Measurements from ENCODE around the gene TTC33. TPM values are rescaled to one million over a fixed set of nuclear protein-coding genes. Genes with fewer than 3 reads are reported as not detected.

Gene TTC33
- total RNA-seq, 3 donors from 2014 or later: 17.6 to 28.1 (median 18.4) TPM

- Histone ChIP-seq H3K9me3 (no peaks in the 10 kb centered on the region), H3K27me3 (no peaks in the 10 kb centered on the region), H3K4me3 (no peak overlapping the region), H3K36me3 (no peaks in the 10 kb centered on the region), H3K4me1 (no peaks in the 10 kb centered on the region), H3K27ac (no peak overlapping the region)
- no peak for DNase-seq (ENCODE audit: low spot score in 2 of 2)
- no peak for TF ChIP-seq POLR2AphosphoS5 (IDR thresholded peaks at IDR 0.05)
- intact Hi-C loops (cut with DNase I; ENCODE audit: low total_unique reads): no loop called here
These were observed 240.3 kb downstream of the TTC33 start for GRCh38 chr5:40515476-40515875.

- no peak overlapping the region for H3K4me3 ChIP-seq
- H3K27ac ChIP-seq: no peak overlapping the region
- intact Hi-C loops (cut with DNase I; ENCODE audit: low total_unique reads): no loop called here
- TF ChIP-seq POLR2A (IDR thresholded peaks at IDR 0.05): no peak
- no peak for TF ChIP-seq CTCF (IDR thresholded peaks at IDR 0.05)
- TF ChIP-seq POLR2AphosphoS5 (IDR thresholded peaks at IDR 0.05): no peak
- DNase-seq (ENCODE audit: low spot score in 2 of 2): no peak
- no peaks in the 10 kb centered on the region for H3K9me3 ChIP-seq
- H3K27me3 ChIP-seq: no peaks in the 10 kb centered on the region
- H3K36me3 ChIP-seq: no peaks in the 10 kb centered on the region
- H3K4me1 ChIP-seq: no peaks in the 10 kb centered on the region
These were observed 240.8 kb downstream of the TTC33 start for GRCh38 chr5:40514976-40515375.

- Histone ChIP-seq H3K27me3 (no peaks in the 10 kb centered on the region), H3K4me1 (no peaks in the 10 kb centered on the region), H3K4me3 (no peak overlapping the region), H3K27ac (no peak overlapping the region), H3K9me3 (no peaks in the 10 kb centered on the region), H3K36me3 (no peaks in the 10 kb centered on the region)
- intact Hi-C loops (cut with DNase I; ENCODE audit: low total_unique reads): no loop called here
- TF ChIP-seq POLR2A (IDR thresholded peaks at IDR 0.05) (no peak), POLR2AphosphoS5 (IDR thresholded peaks at IDR 0.05) (no peak), CTCF (IDR thresholded peaks at IDR 0.05) (no peak)
- DNase-seq (ENCODE audit: low spot score in 2 of 2): no peak
These were observed 244.0 kb downstream of the TTC33 start for GRCh38 chr5:40511801-40512200.

- intact Hi-C loops (cut with DNase I; ENCODE audit: low total_unique reads): no loop called here
- no peaks in the 10 kb centered on the region for H3K27me3 ChIP-seq
- TF ChIP-seq POLR2A (IDR thresholded peaks at IDR 0.05) (no peak), CTCF (IDR thresholded peaks at IDR 0.05) (no peak), POLR2AphosphoS5 (IDR thresholded peaks at IDR 0.05) (no peak)
- no peaks in the 10 kb centered on the region for H3K9me3 ChIP-seq
- no peaks in the 10 kb centered on the region for H3K36me3 ChIP-seq
- DNase-seq (ENCODE audit: low spot score in 2 of 2): no peak
- H3K4me3 ChIP-seq: no peak overlapping the region
- H3K27ac ChIP-seq: no peak overlapping the region
- no peaks in the 10 kb centered on the region for H3K4me1 ChIP-seq
These were observed 248.7 kb downstream of the TTC33 start for GRCh38 chr5:40507095-40507494.

GRCh38 chr5:40505031-40505430 is 250.7 kb downstream of the TTC33 start:
- H3K4me1 ChIP-seq: no peaks in the 10 kb centered on the region
- H3K36me3 ChIP-seq: no peaks in the 10 kb centered on the region
- H3K27ac ChIP-seq: no peak overlapping the region
- DNase-seq (ENCODE audit: low spot score in 2 of 2): no peak
- intact Hi-C loops (cut with DNase I; ENCODE audit: low total_unique reads): no loop called here
- no peaks in the 10 kb centered on the region for H3K27me3 ChIP-seq
- no peaks in the 10 kb centered on the region for H3K9me3 ChIP-seq
- no peak overlapping the region for H3K4me3 ChIP-seq
- TF ChIP-seq CTCF (IDR thresholded peaks at IDR 0.05) (no peak), POLR2AphosphoS5 (IDR thresholded peaks at IDR 0.05) (no peak), POLR2A (IDR thresholded peaks at IDR 0.05) (no peak)

GRCh38 chr5:40503439-40503838 is 252.3 kb downstream of the TTC33 start:
- no peak for TF ChIP-seq POLR2AphosphoS5 (IDR thresholded peaks at IDR 0.05)
- Histone ChIP-seq H3K27ac (no peak overlapping the region), H3K4me1 (no peaks in the 10 kb centered on the region), H3K36me3 (no peaks in the 10 kb centered on the region), H3K4me3 (no peak overlapping the region), H3K9me3 (no peaks in the 10 kb centered on the region), H3K27me3 (no peaks in the 10 kb centered on the region)
- intact Hi-C loops (cut with DNase I; ENCODE audit: low total_unique reads): no loop called here
- no peak for DNase-seq (ENCODE audit: low spot score in 2 of 2)
